ENCODE results near the gene FNIP1. TPM values are rescaled to one million over a fixed set of nuclear protein-coding genes. Genes with fewer than 3 reads are reported as not detected.

Gene FNIP1
- total RNA-seq, 3 donors from 2014 or later = 28.3 to 40.3 (median 33.2) TPM

GRCh38 chr5:131749138-131749537, 47.7 kb downstream of the FNIP1 start:
- no peaks in the 10 kb centered on the region for H3K9me3 ChIP-seq
- ATAC-seq = no peak

GRCh38 chr5:131747180-131748105, 49.4 kb downstream of the FNIP1 start:
- intact Hi-C loops (cut with DNase I, micrococcal nuclease) = no loop called here
- ATAC-seq = peak; percentile 42
- no peak overlapping the region for H3K4me3 ChIP-seq
- H3K9me3 ChIP-seq = no peaks in the 10 kb centered on the region
- H3K4me1 ChIP-seq (ENCODE audit: low read depth) = no peaks in the 10 kb centered on the region
- no peak for TF ChIP-seq CTCF (IDR thresholded peaks at IDR 0.05)
- DNase-seq = no peak
- H3K36me3 ChIP-seq (ENCODE audit: low read depth) = no peaks in the 10 kb centered on the region

More at GRCh38 chr5:131749138-131749537, 47.7 kb downstream of the FNIP1 start:
- Histone ChIP-seq H3K4me3 (no peak overlapping the region), H3K4me1 (ENCODE audit: low read depth) (no peaks in the 10 kb centered on the region), H3K36me3 (ENCODE audit: low read depth) (no peaks in the 10 kb centered on the region)
- no peak for TF ChIP-seq CTCF (IDR thresholded peaks at IDR 0.05)
- DNase-seq = no peak
- intact Hi-C loops (cut with DNase I, micrococcal nuclease) = no loop called here

- H3K4me1 ChIP-seq (ENCODE audit: low read depth) = no peaks in the 10 kb centered on the region
- DNase-seq = no peak
- intact Hi-C loops (cut with DNase I, micrococcal nuclease) = no loop called here
Measured at GRCh38 chr5:131746423-131746822, 50.4 kb downstream of the FNIP1 start.

GRCh38 chr5:131745703-131746102, 51.1 kb downstream of the FNIP1 start:
- no peak for DNase-seq
- intact Hi-C loops (cut with DNase I, micrococcal nuclease) = no loop called here
- Histone ChIP-seq H3K9me3 (no peaks in the 10 kb centered on the region), H3K36me3 (ENCODE audit: low read depth) (no peaks in the 10 kb centered on the region), H3K4me3 (no peak overlapping the region), H3K4me1 (ENCODE audit: low read depth) (no peaks in the 10 kb centered on the region)
- no peak for TF ChIP-seq CTCF (IDR thresholded peaks at IDR 0.05)
- no peak for ATAC-seq

More at GRCh38 chr5:131746423-131746822, 50.4 kb downstream of the FNIP1 start:
- no peaks in the 10 kb centered on the region for H3K9me3 ChIP-seq
- no peak overlapping the region for H3K4me3 ChIP-seq
- no peaks in the 10 kb centered on the region for H3K36me3 ChIP-seq (ENCODE audit: low read depth)
- no peak for TF ChIP-seq CTCF (IDR thresholded peaks at IDR 0.05)
- no peak for ATAC-seq

GRCh38 chr5:131745155-131745554, 51.7 kb downstream of the FNIP1 start:
- H3K4me3 ChIP-seq = no peak overlapping the region
- no peak for TF ChIP-seq CTCF (IDR thresholded peaks at IDR 0.05)
- H3K9me3 ChIP-seq = no peaks in the 10 kb centered on the region
- intact Hi-C loops (cut with DNase I, micrococcal nuclease) = no loop called here
- H3K36me3 ChIP-seq (ENCODE audit: low read depth) = no peaks in the 10 kb centered on the region
- H3K4me1 ChIP-seq (ENCODE audit: low read depth) = no peaks in the 10 kb centered on the region
- ATAC-seq = no peak
- DNase-seq = no peak

Measured in mucosa of descending colon (tissue), 3 donors.